ENCODE results near the gene SFN. TPM values are rescaled to one million over a fixed set of nuclear protein-coding genes. Genes with fewer than 3 reads are reported as not detected.

SFN gene
- total and polyA plus RNA-seq, 2 donors (not counting 3 experiments of a cell fraction or from before 2014, with no cell fraction given) = 0.08 to 0.33 TPM

DNA sequence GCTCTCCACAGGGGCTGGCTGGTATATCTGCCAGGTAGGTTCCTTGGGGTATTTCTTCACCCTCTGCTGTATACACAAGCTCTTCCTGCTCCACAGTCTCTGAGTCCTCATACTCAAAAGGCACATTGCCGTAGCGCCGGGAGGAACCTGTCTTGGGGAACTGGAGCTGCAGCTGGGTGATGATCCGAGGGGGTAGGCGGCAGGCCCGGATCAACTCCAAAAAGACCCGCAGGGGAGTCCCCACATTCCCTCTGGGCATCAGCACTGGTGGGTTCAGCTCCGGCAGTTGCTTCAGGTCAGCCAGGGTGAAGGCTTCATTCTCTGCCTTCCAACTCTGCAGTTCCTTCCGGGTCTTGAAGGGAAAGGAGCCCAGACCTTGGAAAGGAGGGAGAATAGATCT is 34.4 kb downstream of the SFN start:
- no peaks in the 10 kb centered on the region for H3K9me1 ChIP-seq (replicated peaks; ENCODE audit: control insufficient read depth, extremely low read depth, insufficient read depth, low read length)
- ChIA-PET CTCF (interaction anchor here (1.2 to 1.8 kb wide), 2 partner anchors 10 to 295 kb away, joined by 3 to 5 read pairs; no protein-coding TSS in a partner anchor), POLR2A (no interaction called here)
- H3K9ac ChIP-seq (replicated peaks; ENCODE audit: extremely low read depth, insufficient read depth, low read length) = no peak overlapping the region
- intact Hi-C loops (cut with micrococcal nuclease) = no loop called here
- dilution Hi-C loops (cut with MboI; ENCODE audit: extremely low pct_ligation_motif_present, low sequenced_read_pairs) = no loop called here
- DNase-seq (ENCODE audit: low read depth, low spot score) = no peak
- peaks cover 0 to 22% of the 10 kb centered on the region in 2 experiments for H3K36me3 ChIP-seq (ENCODE audit: control insufficient read depth in 2 of 2, extremely low read depth in 1 of 2, insufficient read depth in 2 of 2, low read length in 2 of 2)
- no peaks in the 10 kb centered on the region for H3K27me3 ChIP-seq (ENCODE audit: control insufficient read depth in 2 of 2, insufficient read depth in 2 of 2, low read length in 2 of 2)
- no TSS peak for BruUV-seq (replicated peaks)
- peaks cover 12% of the 10 kb centered on the region for H3K4me1 ChIP-seq (ENCODE audit: control insufficient read depth, extremely low read depth, insufficient read depth, low read length)
- no peak overlapping the region for H3K4me3 ChIP-seq (replicated peaks in 1 of 3; ENCODE audit: insufficient read depth in 1 of 3, low read depth in 1 of 3, low read length in 3 of 3)
- H3K27ac ChIP-seq (ENCODE audit: insufficient read depth, low read depth, low read length) = no peak overlapping the region
- no peak overlapping the region for H2AFZ ChIP-seq (ENCODE audit: low read depth, low read length)
- peaks cover 19% of the 10 kb centered on the region for H3K79me2 ChIP-seq (ENCODE audit: control insufficient read depth, insufficient read depth, low read length)
- no peak overlapping the region for H3K4me2 ChIP-seq (ENCODE audit: insufficient read depth, low read length)
- no peaks in the 10 kb centered on the region for H3K9me3 ChIP-seq (replicated peaks; ENCODE audit: control insufficient read depth, insufficient read depth, low read length)
- no peak for TF ChIP-seq FOS (IDR thresholded peaks at IDR 0.05; ENCODE audit: borderline replicate concordance, insufficient read depth, low read length)
- no peak for TF ChIP-seq POLR2AphosphoS5 (IDR thresholded peaks at IDR 0.05; ENCODE audit: insufficient read depth, low read depth, low read length)
- TF ChIP-seq POLR2A (IDR thresholded peaks at IDR 0.05; ENCODE audit: low read depth, low read length) = no peak
- no peak for TF ChIP-seq EZH2 (IDR thresholded peaks at IDR 0.05; ENCODE audit: borderline replicate concordance, low read depth, low read length, severe bottlenecking)
- no peak for TF ChIP-seq GATA2 (IDR thresholded peaks at IDR 0.05; ENCODE audit: insufficient read depth, insufficient read length, low read depth, low read length)
- TF ChIP-seq, protein P1, sequence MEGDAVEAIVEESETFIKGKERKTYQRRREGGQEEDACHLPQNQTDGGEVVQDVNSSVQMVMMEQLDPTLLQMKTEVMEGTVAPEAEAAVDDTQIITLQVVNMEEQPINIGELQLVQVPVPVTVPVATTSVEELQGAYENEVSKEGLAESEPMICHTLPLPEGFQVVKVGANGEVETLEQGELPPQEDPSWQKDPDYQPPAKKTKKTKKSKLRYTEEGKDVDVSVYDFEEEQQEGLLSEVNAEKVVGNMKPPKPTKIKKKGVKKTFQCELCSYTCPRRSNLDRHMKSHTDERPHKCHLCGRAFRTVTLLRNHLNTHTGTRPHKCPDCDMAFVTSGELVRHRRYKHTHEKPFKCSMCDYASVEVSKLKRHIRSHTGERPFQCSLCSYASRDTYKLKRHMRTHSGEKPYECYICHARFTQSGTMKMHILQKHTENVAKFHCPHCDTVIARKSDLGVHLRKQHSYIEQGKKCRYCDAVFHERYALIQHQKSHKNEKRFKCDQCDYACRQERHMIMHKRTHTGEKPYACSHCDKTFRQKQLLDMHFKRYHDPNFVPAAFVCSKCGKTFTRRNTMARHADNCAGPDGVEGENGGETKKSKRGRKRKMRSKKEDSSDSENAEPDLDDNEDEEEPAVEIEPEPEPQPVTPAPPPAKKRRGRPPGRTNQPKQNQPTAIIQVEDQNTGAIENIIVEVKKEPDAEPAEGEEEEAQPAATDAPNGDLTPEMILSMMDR (IDR thresholded peaks at IDR 0.05; ENCODE audit: extremely low read depth in 1 of 2, insufficient read depth in 1 of 2, low read depth in 1 of 2, low read length in 2 of 2) = no peak
- TF ChIP-seq, protein P2, sequence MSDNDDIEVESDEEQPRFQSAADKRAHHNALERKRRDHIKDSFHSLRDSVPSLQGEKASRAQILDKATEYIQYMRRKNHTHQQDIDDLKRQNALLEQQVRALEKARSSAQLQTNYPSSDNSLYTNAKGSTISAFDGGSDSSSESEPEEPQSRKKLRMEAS (IDR thresholded peaks at IDR 0.05; ENCODE audit: insufficient read depth, insufficient read length) = no peak
- no peak for TF ChIP-seq MYC (IDR thresholded peaks at IDR 0.05; ENCODE audit: low read depth, low read length)
- no peak for TF ChIP-seq JUN (IDR thresholded peaks at IDR 0.05; ENCODE audit: borderline replicate concordance, insufficient read depth, insufficient read length, low read depth)
- no peaks in the 10 kb centered on the region for H4K20me1 ChIP-seq (replicated peaks; ENCODE audit: control insufficient read depth, extremely low read depth, insufficient read depth, low read length)
- FAIRE-seq = no peak
